Transverse colon (tissue), 4 donors: Measurements from ENCODE around the gene MYADML2. TPM values are rescaled to one million over a fixed set of nuclear protein-coding genes. Genes with fewer than 3 reads are reported as not detected.

Experiments
- DNase-seq: peaks from one replicate; pipeline ENCODE4 v3.0.0-alpha.2; 2019
- H3K27ac ChIP-seq, 4 donors: fragments of 200-600 bp; sonication (generic); 2 replicates each; pipeline ENCODE4 v1.5.1; 2016 to 2018; ENCODE audit warnings: inconsistent platforms in 4 of 4
- H3K27me3 ChIP-seq: fragments of 200-600 bp; sonication (generic); 2 replicates; pipeline ENCODE4 v1.5.1; 2017; ENCODE audit warnings: inconsistent platforms
- H3K36me3 ChIP-seq, 4 donors: fragments of 200-600 bp; sonication (generic); 2 replicates each; pipeline ENCODE4 v1.5.1; 2017 to 2019; ENCODE audit warnings: inconsistent platforms in 4 of 4
- H3K4me1 ChIP-seq, 4 donors: fragments of 200-600 bp; sonication (generic); 2 replicates each; pipeline ENCODE4 v1.5.1; 2017 to 2020; ENCODE audit warnings: inconsistent platforms in 4 of 4
- H3K4me3 ChIP-seq, 4 donors: fragments of 200-600 bp; sonication (generic); 1 replicate in 1 of 4; 2 replicates in 3 of 4; pipeline versions ENCODE4 v1.5.1 to v1.6.1; 2017 to 2019; ENCODE audit warnings: inconsistent platforms in 4 of 4
- H3K9me3 ChIP-seq, 2 donors: fragments of 200-600 bp; sonication (generic); 2 replicates each; pipeline ENCODE4 v1.5.1; 2017 to 2019; ENCODE audit warnings: inconsistent platforms in 2 of 2
- EP300 ChIP-seq: sonication (generic); formaldehyde crosslinking; IDR thresholded peaks from one replicate; pipeline ENCODE4 v1.6.1; 2017; ENCODE audit warnings: antibody characterized with exemption, low read depth
- POLR2A ChIP-seq: fragments of 450-650 bp; IDR thresholded peaks from one replicate; pipeline ENCODE4 v1.6.1; 2016; ENCODE audit warnings: antibody characterized with exemption, mild to moderate bottlenecking, moderate library complexity
- POLR2AphosphoS5 ChIP-seq, 3 donors: sonication (generic); formaldehyde crosslinking; IDR thresholded peaks; one replicate each; pipeline ENCODE4 v1.6.1; 2016; ENCODE audit warnings: antibody characterized with exemption in 3 of 3
- WGBS, 2 donors: methylation state at CpG; one replicate each; pipeline ENCODE4 v1.1.5; 2018; ENCODE audit warnings: low coverage in 1 of 2; 5-methylcytosine and 5-hydroxymethylcytosine counted together
- in situ Hi-C, 4 donors: fragments of 200-750 bp; cut with MboI; loops; one replicate each; pipeline versions ENCODE4 v1.15.0 to v1.15.1; 2017; ENCODE audit warnings: low sequenced_read_pairs in 3 of 4, low pct_ligation_motif_present in 1 of 4, low pct_unique_long_range_greater_than_20kb in 1 of 4
- intact Hi-C: fragments of 100-400 bp; cut with DNase I; formaldehyde crosslinking; loops from one replicate; pipeline ENCODE4 v1.15.1; 2023; ENCODE audit warnings: low total_unique reads
- total RNA-seq, 4 donors: library from RNA; depleted of rRNA; stranded (reverse); fragments of >200 nt; gene quantifications; one replicate each; pipeline ENCODE4 v1.1.0, GENCODE V29; 2016
- TF ChIP-seq, protein P1 (sequence below), 5 experiments: fragments of 200-600 bp in 3 of 5; fragments of 450-650 bp in 2 of 5; sonication (generic) in 3 of 5; IDR thresholded peaks; 1 replicate in 2 of 5; 2 replicates in 3 of 5; pipeline ENCODE4 v1.5.1; 2016 to 2017; ENCODE audit warnings: antibody characterized with exemption in 5 of 5, inconsistent platforms in 3 of 5, mild to moderate bottlenecking in 2 of 5, moderate library complexity in 1 of 5

Gene MYADML2
- total RNA-seq, 4 donors from 2014 or later: not detected

DNA sequence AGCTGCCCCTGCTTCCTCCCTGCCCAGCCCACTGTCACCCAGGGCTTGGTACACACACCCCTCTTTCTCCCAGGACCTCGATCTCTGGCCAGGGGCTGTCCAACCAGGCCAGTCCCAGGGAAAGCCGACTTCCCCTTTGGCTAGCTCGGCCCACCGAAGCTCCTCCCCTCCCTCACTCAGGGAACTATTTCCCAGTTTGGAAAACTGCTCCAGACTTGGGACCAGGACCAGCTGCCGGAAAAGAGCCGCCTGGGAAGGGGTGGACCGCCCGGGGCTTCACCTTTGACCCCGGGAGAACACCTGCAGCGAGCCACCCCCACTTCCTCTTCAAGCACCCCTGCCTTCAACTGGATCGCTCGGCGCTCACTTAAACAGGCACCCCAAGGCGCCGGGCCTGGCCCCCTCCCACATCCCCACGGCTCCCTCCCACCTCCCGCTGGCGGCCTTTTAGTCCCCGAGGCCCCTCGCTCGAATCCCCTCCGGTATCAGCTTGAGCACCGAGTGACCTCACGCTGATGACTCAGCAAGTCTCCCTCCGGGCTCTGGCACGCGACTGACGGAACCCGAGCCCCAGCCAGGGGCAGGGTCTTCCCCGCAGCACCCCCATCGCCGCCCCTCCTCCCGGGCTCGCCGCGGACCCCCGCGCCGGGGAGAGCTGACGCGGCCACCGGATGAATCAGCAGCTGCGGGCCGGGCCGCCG, 20.4 kb downstream of the MYADML2 start:
- in situ Hi-C loops (no loop called here), intact Hi-C loops (no loop called here)
- Histone ChIP-seq H3K4me1 (peaks cover 34 to 64% (median 58%) of the 10 kb centered on the region in 4 donors), H3K4me3 (peak overlapping the region; percentile 71 to 99 (median 82)), H3K27ac (peak overlapping the region; percentile 97 to 99 (median 97)), H3K27me3 (peaks cover 17% of the 10 kb centered on the region), H3K9me3 (no peaks in the 10 kb centered on the region), H3K36me3 (peaks cover 0 to 7% (median 1%) of the 10 kb centered on the region in 4 donors)
- peak; percentile 90 for DNase-seq
- WGBS, 2 donors: 0% methylated on average over 2 to 17 of the region's 46 CpGs
- TF ChIP-seq, protein P1, sequence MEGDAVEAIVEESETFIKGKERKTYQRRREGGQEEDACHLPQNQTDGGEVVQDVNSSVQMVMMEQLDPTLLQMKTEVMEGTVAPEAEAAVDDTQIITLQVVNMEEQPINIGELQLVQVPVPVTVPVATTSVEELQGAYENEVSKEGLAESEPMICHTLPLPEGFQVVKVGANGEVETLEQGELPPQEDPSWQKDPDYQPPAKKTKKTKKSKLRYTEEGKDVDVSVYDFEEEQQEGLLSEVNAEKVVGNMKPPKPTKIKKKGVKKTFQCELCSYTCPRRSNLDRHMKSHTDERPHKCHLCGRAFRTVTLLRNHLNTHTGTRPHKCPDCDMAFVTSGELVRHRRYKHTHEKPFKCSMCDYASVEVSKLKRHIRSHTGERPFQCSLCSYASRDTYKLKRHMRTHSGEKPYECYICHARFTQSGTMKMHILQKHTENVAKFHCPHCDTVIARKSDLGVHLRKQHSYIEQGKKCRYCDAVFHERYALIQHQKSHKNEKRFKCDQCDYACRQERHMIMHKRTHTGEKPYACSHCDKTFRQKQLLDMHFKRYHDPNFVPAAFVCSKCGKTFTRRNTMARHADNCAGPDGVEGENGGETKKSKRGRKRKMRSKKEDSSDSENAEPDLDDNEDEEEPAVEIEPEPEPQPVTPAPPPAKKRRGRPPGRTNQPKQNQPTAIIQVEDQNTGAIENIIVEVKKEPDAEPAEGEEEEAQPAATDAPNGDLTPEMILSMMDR (IDR thresholded peaks at IDR 0.05): no peak
- TF ChIP-seq EP300: no peak
- peak; percentile 71 for TF ChIP-seq POLR2A
- TF ChIP-seq POLR2AphosphoS5 (IDR thresholded peaks at IDR 0.05): peak; percentile 65 to 84 (median 67)

DNA sequence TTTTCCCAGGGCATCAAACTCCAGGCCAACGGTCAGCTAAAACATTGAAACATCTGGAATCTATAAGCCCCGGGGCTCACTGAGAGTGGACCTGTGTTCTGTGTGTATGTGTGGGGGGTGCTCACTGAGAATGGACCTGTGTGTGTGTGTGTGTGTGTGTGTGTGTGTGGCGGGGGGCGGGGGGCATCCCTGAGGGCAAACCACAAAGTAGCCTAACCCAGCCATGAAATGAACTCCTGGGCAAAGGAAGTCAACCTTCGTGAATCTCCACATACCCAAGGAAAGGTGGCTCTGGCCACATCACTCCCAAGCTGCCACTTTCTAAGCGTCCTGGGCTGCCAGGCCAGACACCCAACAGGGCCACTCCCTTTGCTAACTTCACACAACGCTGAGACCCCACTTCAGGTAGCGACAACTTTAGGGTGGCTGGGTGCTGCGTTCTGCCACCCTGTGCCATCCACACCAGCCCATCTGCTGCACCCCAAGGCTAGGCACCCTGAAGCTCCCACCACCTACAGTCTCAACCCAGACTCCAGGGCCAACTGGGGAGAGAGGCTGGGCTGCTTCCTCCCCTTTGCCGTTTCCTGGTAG, 21.1 kb downstream of the MYADML2 start:
- TF ChIP-seq EP300 (no peak), POLR2A (no peak), POLR2AphosphoS5 (IDR thresholded peaks at IDR 0.05) (no peak)
- TF ChIP-seq, protein P1 (IDR thresholded peaks at IDR 0.05): no peak
- no peaks in the 10 kb centered on the region for H3K9me3 ChIP-seq
- peak overlapping the region; percentile 97 to 99 (median 97) for H3K27ac ChIP-seq
- H3K36me3 ChIP-seq: peaks cover 0 to 7% (median 1%) of the 10 kb centered on the region in 4 donors
- in situ Hi-C loops: no loop called here
- intact Hi-C loops: no loop called here
- H3K4me1 ChIP-seq: peaks cover 34 to 66% (median 58%) of the 10 kb centered on the region in 4 donors
- H3K27me3 ChIP-seq: peaks cover 17% of the 10 kb centered on the region
- no peak for DNase-seq
- WGBS, 2 donors: 36 to 76% methylated on average over 2 to 8 of the region's 10 CpGs
- peak overlapping the region in 3 of 4 donors; percentile 71 to 99 (median 72) for H3K4me3 ChIP-seq

DNA sequence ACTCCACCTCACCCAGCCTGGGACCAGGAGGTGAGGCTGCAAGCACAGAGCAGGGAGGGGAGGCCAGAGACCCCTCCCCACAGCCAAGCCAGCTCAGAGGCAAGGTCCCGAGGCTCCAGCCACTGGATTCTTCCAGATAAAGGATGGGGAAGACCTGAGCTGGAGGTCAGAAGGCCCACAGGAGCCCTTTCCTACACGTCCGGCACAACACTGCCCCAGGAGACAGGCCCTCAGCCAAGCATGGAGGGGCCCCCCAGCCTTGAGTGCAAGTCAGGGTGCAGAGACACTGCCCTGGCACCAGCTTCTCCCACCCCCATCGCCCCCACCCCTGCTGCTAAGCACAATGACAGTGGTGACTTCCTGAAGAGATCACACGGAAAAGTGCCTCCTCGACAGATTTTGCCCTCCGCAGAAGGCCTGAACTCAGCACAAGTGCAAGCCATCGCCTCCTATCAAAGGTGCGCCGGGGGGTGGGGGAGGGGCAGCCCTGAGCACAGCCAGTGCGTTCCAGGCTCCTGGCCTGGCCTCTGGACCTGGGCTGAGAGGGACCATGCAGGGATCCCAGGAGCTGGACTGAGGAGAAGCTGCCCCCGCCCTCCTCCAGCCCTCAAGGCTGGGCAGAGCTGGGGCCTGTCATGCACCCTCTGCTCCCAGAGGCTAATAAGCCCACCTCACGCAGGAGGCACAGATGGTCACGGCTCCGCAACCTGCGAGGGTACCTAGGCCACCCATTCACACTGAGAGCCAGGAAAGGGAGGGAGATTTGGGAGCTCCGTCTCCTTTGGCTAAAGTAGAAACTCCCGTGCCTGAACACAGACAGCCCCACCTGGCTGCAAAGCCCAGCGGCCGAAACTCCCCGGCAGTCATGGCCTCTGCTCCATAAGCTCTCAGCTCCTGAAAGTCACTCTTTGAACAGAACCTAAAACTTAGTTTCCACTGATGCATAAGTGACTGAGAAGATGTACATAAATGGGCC, 22.2 kb downstream of the MYADML2 start:
- H3K4me1 ChIP-seq: peaks cover 34 to 73% (median 65%) of the 10 kb centered on the region in 4 donors
- in situ Hi-C loops: no loop called here
- H3K27me3 ChIP-seq: peaks cover 17% of the 10 kb centered on the region
- 72% methylated on average over 18 of the region's 21 CpGs; no CpG with 5 or more reads in 1 of the 2 donors for WGBS, 2 donors
- intact Hi-C loops: no loop called here
- DNase-seq: no peak
- TF ChIP-seq, protein P1 (IDR thresholded peaks at IDR 0.05): no peak
- TF ChIP-seq POLR2A: no peak
- TF ChIP-seq EP300: no peak
- TF ChIP-seq POLR2AphosphoS5 (IDR thresholded peaks at IDR 0.05): no peak
- peak overlapping the region; percentile 97 to 99 (median 97) for H3K27ac ChIP-seq
- peaks cover 0 to 7% (median 1%) of the 10 kb centered on the region in 4 donors for H3K36me3 ChIP-seq
- H3K4me3 ChIP-seq: no peak overlapping the region
- H3K9me3 ChIP-seq: no peaks in the 10 kb centered on the region
